ENCODE measurements around the gene CACNB1. TPM values are rescaled to one million over a fixed set of nuclear protein-coding genes. Genes with fewer than 3 reads are reported as not detected.

CACNB1 gene
- total and polyA plus RNA-seq, 2 of the 13 experiments (the other 11 are each of a cell fraction or from before 2014, with no cell fraction given): 0.75 to 1.5 TPM

GRCh38 chr17:39194089-39194984 lies 3.1 kb downstream of the CACNB1 start (continued):
- TF ChIP-seq HNF1B (CRISPR knock-in tag; IDR thresholded peaks at IDR 0.05) (peak; percentile 72), PHF20 (CRISPR knock-in tag; IDR thresholded peaks at IDR 0.05) (no peak), SAFB2 (CRISPR knock-in tag; IDR thresholded peaks at IDR 0.05; ENCODE audit: borderline replicate concordance, low read depth) (no peak), RAD21 (CRISPR knock-in tag; IDR thresholded peaks at IDR 0.05) (peak; percentile 69), ZNF44 (CRISPR knock-in tag; IDR thresholded peaks at IDR 0.05) (no peak), PATZ1 (CRISPR knock-in tag; IDR thresholded peaks at IDR 0.05) (peak; percentile 88), TEAD3 (CRISPR knock-in tag; optimal IDR thresholded peaks at IDR 0.05; ENCODE audit: borderline replicate concordance) (peak; percentile 52), ZFP41 (CRISPR knock-in tag; IDR thresholded peaks at IDR 0.05; ENCODE audit: borderline replicate concordance) (no peak), ZFP1 (CRISPR knock-in tag; IDR thresholded peaks at IDR 0.05) (no peak), ZNF883 (CRISPR knock-in tag; IDR thresholded peaks at IDR 0.05; ENCODE audit: not compliant biosample characterization) (no peak), AHR (CRISPR knock-in tag; IDR thresholded peaks at IDR 0.05) (no peak), ATF7-NPFF (CRISPR knock-in tag; IDR thresholded peaks at IDR 0.05; ENCODE audit: low read depth) (no peak), ZNF563 (CRISPR knock-in tag; IDR thresholded peaks at IDR 0.05) (no peak), SMC3 (IDR thresholded peaks at IDR 0.05; ENCODE audit: low read length) (0 out of 2 replicates have a peak, but pooled peaks have one; percentile 25), ZBTB1 (CRISPR knock-in tag; IDR thresholded peaks at IDR 0.05; ENCODE audit: borderline replicate concordance) (no peak), SMAD9 (CRISPR knock-in tag; IDR thresholded peaks at IDR 0.05) (no peak), TARDBP (CRISPR knock-in tag; IDR thresholded peaks at IDR 0.05) (no peak), SAP130 (CRISPR knock-in tag; IDR thresholded peaks at IDR 0.05; ENCODE audit: low read depth) (peak; percentile 64), ZBED4 (CRISPR knock-in tag; IDR thresholded peaks at IDR 0.05; ENCODE audit: borderline replicate concordance) (no peak), ZNF607 (CRISPR knock-in tag; IDR thresholded peaks at IDR 0.05; ENCODE audit: borderline replicate concordance) (no peak), SPEN (CRISPR knock-in tag; IDR thresholded peaks at IDR 0.05; ENCODE audit: low read depth) (no peak), FLYWCH1 (CRISPR knock-in tag; IDR thresholded peaks at IDR 0.05) (no peak), ZIK1 (CRISPR knock-in tag; IDR thresholded peaks at IDR 0.05; ENCODE audit: borderline replicate concordance, low read depth) (no peak), SIX1 (CRISPR knock-in tag; IDR thresholded peaks at IDR 0.05; ENCODE audit: borderline replicate concordance) (no peak)
